Measurements from ENCODE around the gene FBXL19. TPM values are rescaled to one million over a fixed set of nuclear protein-coding genes. Genes with fewer than 3 reads are reported as not detected.

The FBXL19 gene
- polyA plus RNA-seq, 1 of the 3 experiments (the other 2 are of a cell fraction): 20.6 TPM

DNA sequence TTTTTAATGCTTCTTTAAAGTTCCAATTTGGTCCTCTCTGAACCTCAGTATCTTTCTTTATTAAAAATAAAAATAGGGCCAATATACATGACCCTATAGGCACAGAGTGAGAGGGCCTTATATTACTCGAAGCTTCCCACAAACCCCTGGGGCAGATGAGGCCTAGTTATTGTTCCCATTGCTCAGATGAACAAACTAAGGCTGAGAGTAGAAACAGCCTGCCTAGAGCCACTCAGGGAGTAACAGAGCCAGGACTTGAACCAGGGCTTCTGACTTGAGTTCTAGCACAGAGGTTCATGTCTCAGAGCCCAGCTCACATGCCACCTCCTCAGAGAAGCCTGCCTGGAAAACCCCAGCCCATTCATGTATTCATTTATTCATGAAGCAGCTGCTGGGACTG lies 37.2 kb upstream of the FBXL19 start:
- Histone ChIP-seq H3F3A (replicated peaks; ENCODE audit: insufficient read depth) (peaks cover 11% of the 10 kb centered on the region), H3K9me2 (no peaks in the 10 kb centered on the region), H2AFZ (ENCODE audit: low read depth) (no peak overlapping the region), H3K4me1 (ENCODE audit: control insufficient read depth in 1 of 2, insufficient read depth in 2 of 2, low read depth in 1 of 2, low read length in 1 of 2) (no peaks in the 10 kb centered on the region), H3K36me3 (replicated peaks in 1 of 2; ENCODE audit: control insufficient read depth in 1 of 2, insufficient read depth in 2 of 2, low read length in 1 of 2) (peaks cover 12 to 28% of the 10 kb centered on the region in 2 experiments), H3K9me3 (no peaks in the 10 kb centered on the region), H3K4me3 (ENCODE audit: low read depth in 2 of 2, low read length in 1 of 2) (no peak overlapping the region), H3K4me2 (no peak overlapping the region), H3K27ac (ENCODE audit: low read depth in 2 of 2, low read length in 1 of 2) (no peak overlapping the region), H3K9ac (no peak overlapping the region), H3K27me3 (ENCODE audit: insufficient read depth) (no peaks in the 10 kb centered on the region), H3K79me2 (ENCODE audit: insufficient read depth) (peaks cover 14% of the 10 kb centered on the region), H4K20me1 (ENCODE audit: insufficient read depth) (no peaks in the 10 kb centered on the region)
- no peak for DNase-seq
- POLR2A ChIA-PET: interaction anchor here (1.0 kb wide), 1 partner anchor 81 kb away, joined by 3 read pairs; no protein-coding TSS in a partner anchor
- TF ChIP-seq POLR2AphosphoS5 (IDR thresholded peaks at IDR 0.05; ENCODE audit: low read depth, low read length) (0 out of 2 replicates have a peak, but pooled peaks have one; percentile 5), RXRA (IDR thresholded peaks at IDR 0.05; ENCODE audit: borderline replicate concordance, low read depth) (no peak)
- TF ChIP-seq, protein P1, sequence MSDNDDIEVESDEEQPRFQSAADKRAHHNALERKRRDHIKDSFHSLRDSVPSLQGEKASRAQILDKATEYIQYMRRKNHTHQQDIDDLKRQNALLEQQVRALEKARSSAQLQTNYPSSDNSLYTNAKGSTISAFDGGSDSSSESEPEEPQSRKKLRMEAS (IDR thresholded peaks at IDR 0.05; ENCODE audit: low read depth): no peak
- CTCF ChIA-PET: interaction anchor here (2.0 kb wide), 1 partner anchor 41 kb away, joined by 7 read pairs; no protein-coding TSS in a partner anchor
- 82% methylated on average over 1 of the region's 1 CpG for WGBS (ENCODE audit: low lambda C conversion rate)

DNA sequence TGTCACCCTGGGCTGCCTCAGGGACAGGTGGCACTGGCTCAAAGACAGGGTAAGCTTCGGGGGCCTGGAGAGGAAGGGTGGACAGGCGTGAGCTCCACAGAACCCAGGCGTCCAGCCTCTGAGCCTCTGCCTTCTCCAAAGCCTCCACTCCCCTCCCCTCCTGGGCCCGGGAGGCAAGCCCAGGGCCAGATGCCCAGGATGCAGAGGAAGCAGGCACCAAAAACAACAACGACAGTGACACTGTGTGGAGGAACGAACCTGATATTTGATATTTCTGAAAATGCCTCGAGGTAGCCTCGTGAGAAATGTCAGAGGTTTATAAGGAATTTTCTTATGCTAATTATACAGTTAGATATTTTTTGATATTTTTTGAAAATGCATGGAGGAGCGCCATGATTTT lies 35.4 kb upstream of the FBXL19 start:
- H3K9me2 ChIP-seq: no peaks in the 10 kb centered on the region
- H3K27me3 ChIP-seq (ENCODE audit: insufficient read depth): no peaks in the 10 kb centered on the region
- H3K9ac ChIP-seq: no peak overlapping the region
- DNase-seq: no peak
- peaks cover 15 to 39% of the 10 kb centered on the region in 2 experiments for H3K36me3 ChIP-seq (replicated peaks in 1 of 2; ENCODE audit: control insufficient read depth in 1 of 2, insufficient read depth in 2 of 2, low read length in 1 of 2)
- no peak overlapping the region for H3K27ac ChIP-seq (ENCODE audit: low read depth in 2 of 2, low read length in 1 of 2)
- H3K9me3 ChIP-seq: no peaks in the 10 kb centered on the region
- no peak overlapping the region for H3K4me3 ChIP-seq (ENCODE audit: low read depth in 2 of 2, low read length in 1 of 2)
- H4K20me1 ChIP-seq (ENCODE audit: insufficient read depth): no peaks in the 10 kb centered on the region
- POLR2A ChIA-PET: no interaction called here
- H3K4me1 ChIP-seq (ENCODE audit: control insufficient read depth in 1 of 2, insufficient read depth in 2 of 2, low read depth in 1 of 2, low read length in 1 of 2): peaks cover 0 to 6% of the 10 kb centered on the region in 2 experiments; a peak in 1 of 4 replicates
- H3K4me2 ChIP-seq: no peak overlapping the region
- H3K79me2 ChIP-seq (ENCODE audit: insufficient read depth): peaks cover 32% of the 10 kb centered on the region
- no peak overlapping the region for H2AFZ ChIP-seq (ENCODE audit: low read depth)
- TF ChIP-seq RCOR1 (IDR thresholded peaks at IDR 0.05; ENCODE audit: low read length) (no peak), EZH2phosphoT487 (IDR thresholded peaks at IDR 0.05; ENCODE audit: borderline replicate concordance, low read depth) (no peak), FOXJ3 (CRISPR knock-in tag; IDR thresholded peaks at IDR 0.05) (no peak), NRF1 (IDR thresholded peaks at IDR 0.05; ENCODE audit: low read depth, low read length) (no peak), SMC3 (IDR thresholded peaks at IDR 0.05; ENCODE audit: low read depth, low read length) (no peak), FOSL2 (IDR thresholded peaks at IDR 0.05; ENCODE audit: borderline replicate concordance, low read depth) (no peak), RXRA (IDR thresholded peaks at IDR 0.05; ENCODE audit: borderline replicate concordance, low read depth) (no peak), TAF1 (IDR thresholded peaks at IDR 0.05; ENCODE audit: borderline replicate concordance, low read depth, low read length) (no peak), TEAD4 (IDR thresholded peaks at IDR 0.05; ENCODE audit: borderline replicate concordance, insufficient read depth) (no peak), RAD21 (IDR thresholded peaks at IDR 0.05; ENCODE audit: low read length) (no peak), NFIC (IDR thresholded peaks at IDR 0.05; ENCODE audit: borderline replicate concordance) (no peak), POLR2AphosphoS5 (IDR thresholded peaks at IDR 0.05; ENCODE audit: low read depth, low read length) (no peak), CHD2 (IDR thresholded peaks at IDR 0.05; ENCODE audit: low read length, partially characterized antibody) (no peak), MEF2A (IDR thresholded peaks at IDR 0.05; ENCODE audit: borderline replicate concordance, low read depth) (no peak), JUND (IDR thresholded peaks at IDR 0.05) (no peak), YY1 (IDR thresholded peaks at IDR 0.05; ENCODE audit: low read depth) (no peak), GATA2 (CRISPR knock-in tag; IDR thresholded peaks at IDR 0.05) (no peak), MXI1 (IDR thresholded peaks at IDR 0.05; ENCODE audit: low read depth, low read length) (no peak)
- TF ChIP-seq, protein P2, sequence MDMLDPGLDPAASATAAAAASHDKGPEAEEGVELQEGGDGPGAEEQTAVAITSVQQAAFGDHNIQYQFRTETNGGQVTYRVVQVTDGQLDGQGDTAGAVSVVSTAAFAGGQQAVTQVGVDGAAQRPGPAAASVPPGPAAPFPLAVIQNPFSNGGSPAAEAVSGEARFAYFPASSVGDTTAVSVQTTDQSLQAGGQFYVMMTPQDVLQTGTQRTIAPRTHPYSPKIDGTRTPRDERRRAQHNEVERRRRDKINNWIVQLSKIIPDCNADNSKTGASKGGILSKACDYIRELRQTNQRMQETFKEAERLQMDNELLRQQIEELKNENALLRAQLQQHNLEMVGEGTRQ (IDR thresholded peaks at IDR 0.05; ENCODE audit: borderline replicate concordance, low read depth, low read length): no peak
- TF ChIP-seq, protein P1 (IDR thresholded peaks at IDR 0.05; ENCODE audit: low read depth): no peak
- CTCF ChIA-PET: no interaction called here
- peaks cover 11% of the 10 kb centered on the region for H3F3A ChIP-seq (replicated peaks; ENCODE audit: insufficient read depth)
- 93% methylated on average over 8 of the region's 9 CpGs for WGBS (ENCODE audit: low lambda C conversion rate)
